Measurements from ENCODE around the gene WDR64.

DNA sequence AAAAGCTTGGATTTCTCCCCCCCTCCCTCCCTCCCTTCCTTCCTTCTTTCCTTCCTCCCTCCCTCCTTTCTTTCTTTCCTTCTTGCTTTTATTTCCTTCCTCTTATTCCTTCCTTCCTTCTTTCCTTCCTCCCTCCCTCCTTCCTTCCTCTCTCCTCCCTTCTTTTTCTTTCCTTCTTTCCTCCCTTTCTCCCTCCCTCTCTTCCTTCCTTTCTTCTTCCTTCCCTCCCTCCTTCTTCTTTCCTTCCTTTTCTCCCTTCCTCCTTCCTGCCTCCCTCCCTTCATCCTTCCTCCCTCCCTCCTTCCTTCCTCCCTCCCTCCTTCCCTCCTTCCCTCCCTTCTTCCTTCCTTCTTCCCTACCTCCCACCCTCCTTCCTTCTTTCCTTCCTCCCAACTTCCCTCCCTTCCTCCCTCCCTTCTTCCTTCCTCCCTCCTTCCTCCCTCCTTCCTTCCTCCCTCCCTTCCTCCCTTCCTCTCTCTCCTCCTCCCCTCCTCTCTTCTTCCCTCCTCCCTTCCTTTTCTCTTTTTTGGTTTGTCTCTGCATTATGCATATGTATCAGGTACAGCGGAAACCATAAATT is 22.8 kb downstream of the WDR64 start:
- TF ChIP-seq, protein P1, sequence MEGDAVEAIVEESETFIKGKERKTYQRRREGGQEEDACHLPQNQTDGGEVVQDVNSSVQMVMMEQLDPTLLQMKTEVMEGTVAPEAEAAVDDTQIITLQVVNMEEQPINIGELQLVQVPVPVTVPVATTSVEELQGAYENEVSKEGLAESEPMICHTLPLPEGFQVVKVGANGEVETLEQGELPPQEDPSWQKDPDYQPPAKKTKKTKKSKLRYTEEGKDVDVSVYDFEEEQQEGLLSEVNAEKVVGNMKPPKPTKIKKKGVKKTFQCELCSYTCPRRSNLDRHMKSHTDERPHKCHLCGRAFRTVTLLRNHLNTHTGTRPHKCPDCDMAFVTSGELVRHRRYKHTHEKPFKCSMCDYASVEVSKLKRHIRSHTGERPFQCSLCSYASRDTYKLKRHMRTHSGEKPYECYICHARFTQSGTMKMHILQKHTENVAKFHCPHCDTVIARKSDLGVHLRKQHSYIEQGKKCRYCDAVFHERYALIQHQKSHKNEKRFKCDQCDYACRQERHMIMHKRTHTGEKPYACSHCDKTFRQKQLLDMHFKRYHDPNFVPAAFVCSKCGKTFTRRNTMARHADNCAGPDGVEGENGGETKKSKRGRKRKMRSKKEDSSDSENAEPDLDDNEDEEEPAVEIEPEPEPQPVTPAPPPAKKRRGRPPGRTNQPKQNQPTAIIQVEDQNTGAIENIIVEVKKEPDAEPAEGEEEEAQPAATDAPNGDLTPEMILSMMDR (conservative IDR thresholded peaks at IDR 0.05; ENCODE audit: low read depth, low read length), result no peak
- TF ChIP-seq EZH2 (IDR thresholded peaks at IDR 0.05; ENCODE audit: borderline replicate concordance, low read depth, low read length, poor library complexity, severe bottlenecking), result no peak

All from A673 (cell line).